OCI-LY1 (cell line): Measurements from ENCODE around the gene CCDC102A.

Experiments
- CTCF ChIP-seq: fragments of 200-600 bp; sonication (generic), shearing (Covaris generic); IDR thresholded peaks from 2 replicates; pipeline ENCODE4 v1.5.1; 2017; ENCODE audit warnings: mild to moderate bottlenecking, antibody characterized with exemption, low read length, moderate library complexity, mixed read lengths
- EZH2 ChIP-seq: fragments of 200-600 bp; sonication (generic), shearing (Covaris generic); IDR thresholded peaks from 2 replicates; pipeline ENCODE4 v1.8.0; 2017; ENCODE audit warnings: borderline replicate concordance, mixed run types, mild to moderate bottlenecking, antibody characterized with exemption, low read length, moderate library complexity, mixed read lengths

- no peak for TF ChIP-seq CTCF
- TF ChIP-seq EZH2: no peak
These were observed 20.1 kb downstream of the CCDC102A start for GRCh38 chr16:57516176-57516725.
